ENCODE data around the gene TMEM238L.

Gene TMEM238L

DNA sequence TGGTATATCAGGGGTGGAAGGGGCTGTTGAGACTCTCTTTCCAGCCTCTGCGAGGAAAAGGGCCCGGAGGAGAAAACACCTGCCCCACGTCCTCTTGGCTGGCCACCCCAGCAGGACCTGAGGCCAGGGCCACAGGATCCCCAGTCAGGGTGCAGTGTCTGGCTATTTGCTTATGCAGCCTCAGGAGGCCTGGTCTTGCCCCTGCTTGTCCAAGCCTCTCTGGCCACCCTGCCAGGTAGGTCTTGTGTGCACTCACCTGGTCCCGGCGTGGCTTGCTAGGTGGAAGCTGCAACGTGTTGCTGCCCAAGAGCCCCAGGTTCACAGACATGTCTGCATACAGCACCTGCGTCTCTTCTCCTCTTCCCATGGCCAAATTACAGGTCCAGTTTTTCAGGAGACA lies 549 bp downstream of the TMEM238L start:
- no peak for DNase-seq

DNA sequence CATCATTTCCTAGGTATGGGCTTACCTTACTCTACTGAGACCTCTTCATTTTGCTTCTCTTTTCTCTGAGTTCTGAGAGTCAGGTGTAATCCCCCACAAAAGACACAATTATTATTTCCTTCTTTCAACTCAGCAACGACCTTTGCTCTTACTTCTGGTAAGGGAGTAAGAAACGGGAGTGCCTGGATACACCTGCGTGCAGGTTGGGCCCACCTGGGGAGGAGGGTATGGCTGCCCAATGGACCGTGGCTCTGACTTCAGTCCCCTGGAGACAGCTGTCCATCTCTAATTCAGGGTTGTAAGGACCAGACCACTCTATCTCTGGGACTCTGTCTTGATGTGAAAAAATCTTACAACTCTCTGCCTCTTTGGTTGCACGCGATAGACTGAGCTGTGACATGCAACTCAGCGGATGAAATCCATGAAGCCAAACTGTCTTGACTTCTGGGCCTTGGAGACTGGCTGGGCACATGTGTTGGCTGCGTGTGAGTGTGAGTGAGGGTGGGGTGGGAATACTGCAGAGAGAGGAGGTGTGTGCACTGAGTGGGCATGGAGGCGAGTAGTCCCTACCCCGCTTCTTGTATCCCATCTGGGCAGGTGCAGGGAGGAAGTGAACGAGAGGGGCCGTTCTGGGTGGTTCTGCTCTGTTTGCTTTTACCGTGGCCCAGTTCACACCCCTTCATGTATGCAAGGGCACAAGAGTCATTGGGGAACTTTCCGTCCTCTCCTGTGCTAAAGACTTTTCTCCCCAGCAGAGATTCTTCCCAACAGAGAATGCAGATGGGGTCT lies 1.2 kb downstream of the TMEM238L start:
- DNase-seq: no peak

GRCh38 chr17:10799407-10799806 lies 4.5 kb downstream of the TMEM238L start:
- DNase-seq: no peak

DNA sequence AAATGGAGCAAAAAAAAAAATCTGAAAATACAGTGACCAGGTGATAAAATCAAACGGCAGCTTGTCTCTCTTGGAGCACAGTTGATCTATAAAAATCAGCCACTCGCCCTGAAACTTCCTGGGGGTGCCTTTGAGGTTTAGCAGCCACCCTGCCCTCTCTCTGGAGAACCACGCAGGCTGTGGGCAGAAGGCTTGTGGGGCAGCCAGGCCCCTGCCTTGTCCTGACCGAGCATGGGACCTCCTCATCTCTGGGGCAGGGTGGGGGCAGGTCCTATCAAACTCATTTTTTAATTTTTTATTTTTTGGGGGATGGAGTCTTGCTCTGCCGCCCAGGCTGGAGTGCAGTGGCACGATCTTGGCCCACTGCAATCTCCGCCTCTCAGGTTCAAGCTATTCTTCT lies 5.0 kb downstream of the TMEM238L start:
- no peak for DNase-seq

- DNase-seq: no peak
Observed at GRCh38 chr17:10798332-10798749, 5.6 kb downstream of the TMEM238L start.

DNA sequence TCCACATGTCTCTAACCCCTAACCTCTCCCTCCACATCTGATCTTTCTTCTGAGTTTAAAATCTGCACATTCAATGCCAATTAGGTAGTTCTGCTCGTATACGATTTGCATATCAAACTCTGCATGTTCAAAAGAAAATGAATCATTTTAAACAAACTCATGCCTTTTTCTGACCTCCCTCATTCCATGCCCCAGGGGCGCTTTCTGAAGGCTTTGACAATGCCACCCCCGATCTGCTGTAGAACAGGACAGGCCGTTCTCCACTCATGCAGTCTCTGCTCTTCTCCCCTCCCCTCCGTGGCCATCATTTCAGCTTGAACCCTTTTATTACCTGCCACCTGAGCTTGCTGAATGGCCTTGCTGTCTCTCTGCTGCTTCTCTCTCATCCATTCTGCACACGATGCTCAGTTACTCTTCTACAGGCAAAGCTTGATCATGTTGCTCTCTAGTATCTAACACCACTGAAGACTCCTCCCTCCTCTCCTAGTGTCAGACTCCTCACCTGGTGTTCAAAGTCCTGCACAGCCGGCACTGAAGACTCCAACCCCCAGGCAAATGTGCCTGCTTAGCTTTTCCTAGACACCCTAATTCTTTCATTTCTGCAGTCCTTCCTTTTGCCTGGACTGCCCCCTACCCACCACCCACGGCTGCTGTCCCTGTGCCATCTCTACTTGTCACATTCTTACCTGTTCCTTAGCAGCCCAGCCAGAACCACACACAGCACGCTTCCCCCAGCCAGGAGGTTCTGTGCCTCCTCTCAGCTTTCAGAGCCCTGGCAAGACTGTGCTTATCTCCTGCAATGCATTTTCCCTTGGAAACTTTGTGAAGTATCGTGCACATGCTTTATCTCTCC lies 6.2 kb downstream of the TMEM238L start:
- no peak for DNase-seq

GRCh38 chr17:10793816-10794215 lies 10.1 kb downstream of the TMEM238L start:
- no peak for DNase-seq

GRCh38 chr17:10793256-10793655 lies 10.6 kb downstream of the TMEM238L start:
- DNase-seq: no peak

- no peak for DNase-seq
Observed at GRCh38 chr17:10792151-10792550, 11.7 kb downstream of the TMEM238L start.

- no peak for DNase-seq
Observed at GRCh38 chr17:10790491-10791401, 13.2 kb downstream of the TMEM238L start.

DNA sequence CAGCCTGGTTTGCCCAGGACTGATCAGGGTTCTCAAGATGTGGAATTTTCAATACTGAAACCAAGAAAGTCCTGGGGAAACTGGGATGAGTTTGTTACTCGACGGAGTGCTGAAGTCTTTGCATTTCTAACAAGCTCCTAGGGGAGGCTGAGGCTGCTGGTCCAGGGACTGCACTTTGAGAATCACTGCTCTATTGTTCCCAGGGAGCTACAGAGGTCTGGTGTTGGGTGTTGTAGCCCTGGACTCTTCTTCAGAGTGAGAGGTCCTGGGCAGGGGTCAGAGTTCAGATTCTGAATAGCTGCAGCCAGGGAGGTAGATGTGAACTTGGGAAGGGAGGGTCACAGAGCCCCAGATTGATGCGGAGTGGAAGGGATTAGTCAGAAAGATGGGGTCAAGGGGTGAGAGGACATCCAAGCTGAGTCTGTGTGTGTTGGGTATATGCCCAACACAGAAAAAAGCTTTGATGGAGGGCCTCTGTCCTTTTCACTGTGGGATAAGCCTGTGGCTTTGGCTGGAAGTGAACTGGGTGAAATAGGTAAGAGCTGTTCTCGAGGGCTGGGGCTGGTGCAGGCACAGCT lies 14.1 kb downstream of the TMEM238L start:
- no peak for DNase-seq

- no peak for DNase-seq
Observed at GRCh38 chr17:10787306-10788045, 16.4 kb downstream of the TMEM238L start.

- DNase-seq: no peak
Observed at GRCh38 chr17:10785295-10785694, 18.6 kb downstream of the TMEM238L start.

DNA sequence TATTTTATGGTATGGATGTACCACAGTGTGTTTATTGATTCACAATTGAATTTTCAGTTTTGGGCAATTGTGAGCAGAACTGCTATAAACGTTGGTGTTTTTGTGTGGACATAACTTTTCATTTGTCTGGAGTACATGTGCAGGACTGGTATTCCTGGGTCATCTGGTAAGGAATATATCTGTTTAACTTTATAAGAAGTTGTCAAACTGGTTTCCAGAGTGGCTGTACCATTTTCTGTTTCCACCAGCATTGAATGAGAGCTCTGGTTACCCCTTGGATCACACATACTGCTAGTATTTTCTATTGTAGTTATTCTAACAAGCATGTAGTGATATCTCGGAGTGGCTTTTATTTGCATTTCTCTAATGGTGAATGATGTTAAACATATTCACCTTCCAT lies 24.3 kb downstream of the TMEM238L start:
- no peak for DNase-seq

- no peak for DNase-seq
Observed at GRCh38 chr17:10777890-10778289, 26.0 kb downstream of the TMEM238L start.

- DNase-seq: no peak
Observed at GRCh38 chr17:10777131-10777807, 26.6 kb downstream of the TMEM238L start.

DNA sequence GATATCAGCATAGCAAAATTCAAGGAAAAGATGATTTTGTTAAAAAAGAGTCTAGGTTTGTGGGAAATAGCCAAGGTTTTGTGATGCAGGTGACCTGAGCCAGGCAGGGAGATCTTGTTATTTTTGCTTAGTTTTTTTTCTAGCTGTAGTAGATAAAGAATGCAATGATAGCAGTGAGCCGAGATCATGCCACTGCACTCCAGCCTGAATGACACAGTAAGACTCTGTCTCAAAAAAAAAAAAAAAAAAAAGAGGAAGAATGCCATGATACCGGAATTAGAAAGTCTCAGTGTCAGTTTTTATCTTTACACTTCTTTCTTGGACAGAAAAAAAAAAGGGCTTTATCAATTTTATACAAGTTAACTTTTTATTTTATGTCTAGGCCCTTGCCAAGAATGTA lies 27.5 kb downstream of the TMEM238L start:
- DNase-seq: no peak

DNA sequence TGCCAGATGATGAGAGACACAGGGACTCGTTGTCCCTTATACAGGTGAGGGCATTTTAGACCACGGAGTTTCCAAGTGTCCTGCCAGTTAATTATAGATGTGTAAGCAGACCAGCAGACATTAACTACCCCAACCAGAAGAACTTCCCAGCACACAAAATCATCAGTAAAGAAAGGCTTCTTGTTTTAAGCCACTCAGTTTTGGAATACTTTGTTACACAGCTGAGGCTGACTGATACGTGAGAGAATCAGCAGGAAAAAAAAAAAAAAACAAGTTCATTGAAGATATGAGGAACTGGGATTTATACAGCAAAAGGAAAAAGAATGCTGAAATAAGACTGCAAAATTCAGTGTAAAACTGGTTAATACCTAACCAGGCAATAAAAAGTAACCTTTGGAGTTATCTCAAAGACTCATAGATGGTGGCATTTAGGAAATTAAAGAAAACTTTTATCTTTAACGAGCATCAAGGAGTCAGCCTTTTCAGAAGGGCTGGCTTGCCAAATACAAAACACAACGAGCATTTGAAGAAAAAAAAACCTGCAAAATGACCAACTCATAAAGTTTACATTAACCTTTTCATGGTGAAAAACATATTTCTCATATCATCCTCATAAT lies 28.1 kb downstream of the TMEM238L start:
- no peak for DNase-seq

- DNase-seq: no peak
Observed at GRCh38 chr17:10775058-10775457, 28.8 kb downstream of the TMEM238L start.

DNA sequence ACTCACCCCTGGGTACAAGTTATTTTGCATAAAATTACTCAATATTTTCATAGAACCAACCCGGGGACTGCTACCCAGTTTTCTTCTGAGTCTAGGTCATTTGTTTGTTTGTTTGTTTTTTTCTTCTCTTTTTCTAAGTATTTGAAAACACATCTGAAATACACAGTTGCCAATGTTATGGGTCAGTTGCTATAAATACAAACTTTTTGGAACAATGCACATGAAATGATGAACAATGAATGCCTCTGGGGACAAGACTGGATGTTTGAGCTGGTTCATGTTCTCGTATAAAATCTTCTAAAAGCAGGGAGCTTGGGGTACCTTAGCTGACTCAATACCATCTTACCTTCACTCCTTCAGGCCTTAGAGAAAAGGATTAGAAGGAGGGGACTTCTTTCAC lies 30.5 kb downstream of the TMEM238L start:
- DNase-seq: no peak
